Renal cortex interstitium (tissue), 11 donors: ENCODE results near the gene ANKRD34B. TPM values are rescaled to one million over a fixed set of nuclear protein-coding genes. Genes with fewer than 3 reads are reported as not detected.

Experiments
- DNase-seq, 11 donors: peaks; one replicate each; pipeline ENCODE4 v3.0.0-alpha.2; 2013; ENCODE audit warnings: low read depth in 9 of 11, low spot score in 4 of 11; ENCODE audit errors: extremely low read depth in 1 of 11
- polyA plus RNA-seq, 3 donors: library from polyadenylated mRNA; unstranded; fragments of 120-200 nt; gene quantifications; one replicate each; pipeline ENCODE4 v1.2.1, GENCODE V29; 2013; ENCODE audit not compliant: insufficient read length in 3 of 3

The ANKRD34B gene
- polyA plus RNA-seq, 3 donors = 0.26 to 1.2 (median 0.30) TPM

DNA sequence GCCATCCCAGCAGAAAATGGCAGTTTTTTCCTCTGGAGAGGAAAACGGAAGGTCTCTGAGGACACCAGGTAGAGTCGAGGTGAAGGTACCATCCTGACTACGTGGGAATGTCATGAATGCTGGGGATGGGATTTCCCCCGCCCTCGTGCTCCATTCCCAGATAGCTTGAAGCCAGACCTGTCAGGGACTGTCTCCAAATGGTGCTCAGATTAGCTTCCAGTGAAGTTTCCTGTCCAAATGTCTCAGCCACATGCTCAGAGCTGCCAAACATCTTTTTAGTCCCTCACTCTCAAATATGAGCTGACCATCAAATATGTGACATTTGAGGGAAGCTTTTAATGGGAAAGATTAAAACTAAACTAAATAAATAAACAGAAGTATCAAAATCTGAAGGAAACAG, 7.6 kb upstream of the ANKRD34B start:
- no peak for DNase-seq

DNA sequence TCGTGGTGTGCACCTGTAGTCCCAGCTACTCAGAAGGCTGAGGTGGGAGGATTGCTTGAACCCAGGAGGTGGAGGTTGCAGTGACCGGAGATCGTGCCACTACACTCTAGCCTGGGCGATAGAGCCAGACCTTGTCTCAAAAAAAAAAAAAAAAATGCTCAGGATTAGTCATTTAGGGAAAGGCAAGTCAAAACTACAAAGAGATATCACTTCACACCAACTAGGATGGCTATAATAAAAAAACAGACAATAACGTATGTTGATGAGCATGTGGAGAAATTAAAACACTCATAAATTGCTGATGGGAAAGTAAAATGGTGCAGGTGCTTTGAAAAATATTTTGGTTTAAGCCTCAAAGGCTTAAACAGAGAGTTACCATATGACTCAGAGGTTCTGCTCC, 6.3 kb upstream of the ANKRD34B start:
- no peak for DNase-seq

DNA sequence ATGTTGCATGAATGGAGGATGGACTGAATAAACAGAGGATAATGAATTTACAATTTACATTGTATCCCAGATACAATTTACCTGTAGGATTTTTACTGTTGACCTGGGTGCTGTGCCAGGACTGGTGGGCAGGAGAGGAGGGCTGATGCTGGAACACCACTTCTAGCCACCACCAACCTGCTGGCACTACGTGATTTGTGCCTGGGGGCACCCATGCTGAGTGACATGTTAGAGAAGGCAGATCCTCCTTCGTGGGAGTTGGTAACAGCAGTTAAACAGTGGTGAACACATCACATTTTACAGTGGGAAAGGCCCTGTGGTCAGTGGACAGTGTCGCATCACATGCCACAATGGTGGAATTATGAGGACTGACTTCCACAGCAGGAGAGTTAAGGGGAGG, 3.0 kb upstream of the ANKRD34B start:
- DNase-seq = no peak

DNA sequence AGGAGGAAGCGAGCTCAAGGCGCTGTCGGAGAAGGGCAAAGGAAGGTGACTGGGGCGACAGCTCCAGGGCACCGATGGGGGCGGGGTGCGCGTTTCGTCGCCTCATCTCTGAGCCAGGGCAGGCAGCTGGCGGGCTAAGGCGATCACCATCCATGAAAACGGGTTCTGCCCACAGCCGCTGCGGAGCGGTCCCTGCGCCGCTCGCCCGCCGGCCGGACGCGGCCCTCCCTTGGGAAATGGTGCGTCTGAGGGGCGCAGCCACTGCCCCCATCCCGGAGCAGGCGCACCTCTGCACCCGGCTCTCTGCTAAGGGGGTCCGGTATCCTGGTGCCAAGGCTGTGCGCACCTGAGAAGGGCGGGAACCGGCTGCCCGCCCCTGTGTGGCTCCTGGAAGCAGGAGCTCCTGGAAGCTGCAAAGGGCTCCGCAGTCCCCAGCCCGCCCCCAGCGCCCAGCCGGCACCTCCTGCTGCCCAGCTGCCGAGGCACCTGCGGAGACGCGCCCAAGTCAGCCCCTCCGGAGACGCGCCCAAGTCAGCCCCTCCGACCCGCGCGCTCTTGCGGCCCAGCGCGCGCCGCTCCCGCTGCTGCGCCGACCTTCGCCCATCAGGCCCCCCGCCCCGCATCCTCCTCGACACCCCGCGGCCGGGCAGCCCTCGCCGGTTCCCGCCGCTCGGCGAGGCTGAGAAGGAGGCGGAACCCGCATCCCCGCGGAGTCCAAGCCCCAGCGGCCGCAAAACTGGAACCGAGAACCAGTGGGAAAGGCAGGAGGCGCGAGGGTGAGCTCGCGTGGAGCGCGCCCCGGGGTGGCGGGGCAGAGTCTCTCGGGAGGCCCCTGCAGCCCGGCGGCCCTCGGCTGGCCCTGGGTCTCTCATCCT, 757 bp downstream of the ANKRD34B start:
- peak in 1 of 11 donors; percentile 11 for DNase-seq

DNA sequence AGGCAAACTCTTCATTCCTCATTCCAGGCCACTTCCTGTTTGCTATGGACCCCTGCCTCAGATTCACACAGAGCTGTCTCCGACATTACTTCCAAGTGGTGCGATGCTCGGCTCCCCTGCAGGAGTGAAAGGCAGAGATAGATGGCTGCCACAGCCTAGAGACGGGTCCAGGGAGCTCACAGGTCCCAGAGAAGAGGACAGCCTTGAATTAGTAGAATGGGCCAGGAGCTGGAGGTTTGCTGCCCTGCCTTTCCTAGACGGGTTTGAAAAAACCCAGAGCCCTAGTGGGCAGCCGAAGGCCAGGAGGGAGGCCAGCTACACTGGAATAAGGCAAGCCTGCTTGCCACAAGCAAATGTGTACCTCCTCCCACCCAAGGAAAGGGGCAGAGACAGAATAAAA, 1.8 kb downstream of the ANKRD34B start:
- no peak for DNase-seq

DNA sequence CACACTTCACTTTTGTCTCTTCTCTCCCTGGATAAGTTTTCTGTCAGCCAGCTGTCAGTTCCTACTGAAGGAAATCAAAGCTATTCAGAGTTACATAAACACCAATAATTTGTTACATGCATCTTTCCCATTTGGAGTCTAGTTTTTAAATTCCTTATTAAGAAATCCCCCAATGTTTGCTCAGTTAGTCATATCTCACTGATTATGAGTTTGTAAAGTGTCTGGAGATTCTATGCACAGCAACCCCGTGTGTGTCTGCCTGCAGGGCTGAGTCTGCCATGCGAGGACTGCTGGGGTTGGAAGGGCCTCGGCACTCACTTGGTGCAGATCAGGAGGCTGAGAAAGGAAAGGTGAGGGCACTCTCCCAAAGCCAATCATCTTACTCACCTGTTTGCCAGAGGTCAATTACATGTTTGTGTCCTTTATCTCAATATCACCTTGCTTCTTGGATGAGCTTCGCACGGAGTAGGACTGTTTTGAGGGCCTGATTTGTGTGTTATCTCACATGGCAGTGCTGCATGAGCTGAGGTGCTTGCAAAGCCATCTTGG, 3.3 kb downstream of the ANKRD34B start:
- DNase-seq = no peak

DNA sequence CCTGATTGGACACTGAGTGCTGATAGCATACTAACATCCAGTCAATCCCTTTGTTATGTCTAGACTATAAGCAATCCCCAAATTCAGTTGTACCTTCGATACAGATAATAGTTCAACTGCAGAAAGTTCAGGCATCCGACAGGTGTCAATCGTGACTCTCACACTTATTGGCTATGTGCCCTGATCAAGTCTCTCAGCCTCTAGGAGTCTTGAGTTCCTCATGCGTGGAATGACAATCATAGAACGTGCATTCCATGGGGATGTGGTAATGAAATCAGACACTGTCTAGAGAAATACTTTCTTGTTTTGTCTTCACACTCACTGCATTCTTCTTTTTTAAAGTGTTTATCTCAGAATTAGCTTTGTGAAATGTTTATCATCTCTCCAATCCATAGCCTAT, 4.8 kb downstream of the ANKRD34B start:
- DNase-seq = no peak

DNA sequence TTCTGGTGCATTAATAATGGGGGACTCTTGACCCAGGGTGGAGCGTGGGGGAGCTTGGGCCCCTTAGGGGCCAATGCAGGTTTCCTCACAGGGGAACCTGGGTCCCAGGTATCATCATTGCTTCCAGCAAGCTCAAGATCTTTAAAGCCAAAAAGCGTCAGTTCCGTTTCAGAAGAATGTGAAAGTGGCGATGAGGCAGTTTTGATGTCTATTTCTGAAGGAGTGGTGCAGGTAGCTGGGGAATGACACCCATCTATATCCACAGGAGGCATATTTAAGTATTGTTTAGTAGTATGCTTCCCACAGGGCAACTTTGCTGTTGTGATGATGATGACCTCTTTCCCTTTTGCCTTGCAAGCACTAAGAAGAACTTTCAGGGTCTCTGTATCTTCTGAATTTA, 10.8 kb downstream of the ANKRD34B start:
- no peak for DNase-seq

DNA sequence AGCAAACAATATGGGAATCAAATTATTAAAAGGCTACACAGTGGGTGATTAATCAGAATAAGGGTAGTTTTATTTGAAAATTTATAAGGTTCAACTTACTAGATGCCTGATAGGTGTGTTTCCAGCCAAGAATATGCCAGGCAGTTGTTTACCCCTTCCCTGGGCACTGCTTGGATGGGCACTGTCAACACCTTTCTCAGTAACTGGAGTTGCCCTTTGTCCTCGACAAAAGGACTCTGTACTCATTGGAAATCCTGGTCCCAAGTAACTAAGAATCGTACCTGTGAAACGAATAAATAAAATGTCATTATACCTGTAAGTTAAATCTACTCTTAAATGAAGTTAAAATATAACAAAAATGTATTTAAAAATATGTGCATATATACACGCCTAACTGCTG, 15.0 kb downstream of the ANKRD34B start:
- DNase-seq = no peak

DNA sequence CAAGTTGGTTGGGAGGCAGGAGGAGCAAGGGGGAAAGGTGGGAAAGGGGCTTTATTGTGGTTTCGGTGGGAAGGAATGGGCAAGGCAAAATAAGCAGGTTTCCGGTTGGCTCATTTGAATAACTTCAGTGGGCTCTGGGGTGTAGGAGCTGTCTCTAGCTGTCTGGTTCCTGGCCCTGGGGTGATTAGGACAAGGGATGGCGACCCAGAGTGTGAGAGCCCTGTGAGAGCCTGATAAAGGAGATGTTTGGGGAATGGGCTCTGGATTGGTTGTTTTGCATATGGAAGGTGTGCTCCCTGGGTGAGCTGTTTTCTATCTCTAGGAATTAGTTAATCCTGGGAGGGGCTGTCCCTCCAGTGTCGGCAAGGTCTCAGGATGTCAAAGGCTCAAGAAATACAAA, 15.4 kb downstream of the ANKRD34B start:
- no peak for DNase-seq

DNA sequence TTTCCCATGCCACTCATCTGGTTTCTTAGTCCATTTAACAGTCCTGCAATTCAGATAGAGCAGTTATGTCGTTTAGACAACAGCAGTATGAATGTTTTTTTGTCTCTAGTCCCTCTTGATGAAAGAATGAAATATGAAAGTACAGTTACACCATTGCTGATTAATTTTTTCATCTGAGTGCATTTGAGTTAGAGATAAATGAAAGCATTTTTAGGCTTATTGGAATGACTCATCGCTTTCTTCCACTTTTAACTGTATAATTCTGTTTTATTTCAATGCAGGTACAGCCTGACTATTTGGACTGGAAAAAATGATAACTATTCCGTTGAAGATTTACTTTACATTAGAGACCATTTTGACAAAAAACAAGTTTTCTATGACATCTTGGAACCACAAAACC, 28.7 kb downstream of the ANKRD34B start:
- DNase-seq = no peak

DNA sequence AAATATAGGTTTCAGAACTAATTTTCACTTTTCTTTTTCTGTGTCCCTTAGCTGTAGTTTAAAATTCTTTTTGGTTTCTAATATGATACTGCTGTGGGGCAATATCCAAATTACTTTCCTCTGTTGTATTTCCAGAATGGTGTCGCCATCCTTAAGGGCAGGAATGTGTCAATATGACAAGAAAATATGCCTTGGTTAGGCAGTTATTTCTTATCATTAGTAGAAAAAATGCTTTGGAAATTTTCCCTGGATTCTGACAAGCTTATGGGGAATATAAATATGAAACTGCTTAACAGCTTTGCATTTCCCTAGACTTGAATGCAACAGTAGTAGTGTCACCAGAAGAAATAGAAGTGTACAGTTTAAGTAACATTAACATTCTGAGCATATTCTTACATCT, 29.4 kb downstream of the ANKRD34B start:
- no peak for DNase-seq

DNA sequence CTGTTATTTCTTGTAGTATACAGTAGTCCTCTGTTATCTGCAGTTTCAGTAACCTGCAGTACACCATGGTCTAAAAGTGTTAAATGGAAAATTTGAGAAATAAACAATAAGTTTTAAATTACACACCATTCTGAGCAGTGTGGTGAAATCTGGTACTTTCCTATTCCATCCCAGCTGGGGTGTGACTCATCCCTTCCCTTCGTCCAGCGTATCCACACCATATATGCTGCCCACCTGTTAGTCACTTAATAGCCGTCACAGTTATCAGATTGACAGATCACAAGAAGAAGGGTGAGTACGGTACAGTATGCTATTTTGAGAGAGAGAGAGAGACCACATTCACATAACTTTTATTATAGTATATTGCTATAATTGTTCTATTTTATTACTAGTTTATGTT, 53.3 kb downstream of the ANKRD34B start:
- DNase-seq = no peak

DNA sequence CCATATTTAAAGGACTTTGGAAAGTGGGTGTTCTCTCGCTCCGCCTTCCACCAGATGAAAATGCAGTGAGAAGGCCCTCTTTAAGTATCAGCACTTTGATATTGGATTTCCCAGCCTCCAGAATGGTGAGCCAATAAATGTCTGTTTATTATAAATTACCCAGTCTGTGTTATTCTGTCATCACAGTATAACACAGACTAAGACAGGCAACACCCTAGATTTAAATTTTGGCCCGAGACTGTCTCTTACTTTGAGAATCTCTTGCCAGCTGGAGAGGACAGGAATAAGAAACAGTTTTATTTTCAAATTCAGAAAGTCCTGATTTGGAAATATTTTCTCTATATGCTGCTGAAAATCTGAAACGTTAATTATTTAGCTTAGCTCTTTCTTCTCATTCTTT, 60.7 kb downstream of the ANKRD34B start:
- DNase-seq = no peak

DNA sequence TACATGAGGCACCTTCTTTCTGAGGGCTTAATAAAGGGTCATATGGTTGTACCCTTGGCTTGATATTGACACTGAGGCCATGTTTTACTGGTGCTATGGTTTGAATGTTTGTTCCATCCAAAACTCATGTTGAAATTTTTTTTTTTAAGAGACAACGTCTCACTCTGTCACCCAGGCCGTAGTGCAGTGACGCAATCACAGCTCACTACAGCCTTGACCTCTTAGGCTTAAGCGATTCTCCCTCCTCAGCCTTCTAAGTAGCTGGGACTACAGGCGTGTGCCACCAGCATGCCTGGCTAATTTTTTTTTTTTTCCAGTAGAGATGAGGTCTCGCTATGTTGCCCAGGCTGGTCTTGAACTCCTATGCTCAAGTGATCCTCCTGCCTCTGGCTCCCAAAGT, 61.2 kb downstream of the ANKRD34B start:
- no peak for DNase-seq

DNA sequence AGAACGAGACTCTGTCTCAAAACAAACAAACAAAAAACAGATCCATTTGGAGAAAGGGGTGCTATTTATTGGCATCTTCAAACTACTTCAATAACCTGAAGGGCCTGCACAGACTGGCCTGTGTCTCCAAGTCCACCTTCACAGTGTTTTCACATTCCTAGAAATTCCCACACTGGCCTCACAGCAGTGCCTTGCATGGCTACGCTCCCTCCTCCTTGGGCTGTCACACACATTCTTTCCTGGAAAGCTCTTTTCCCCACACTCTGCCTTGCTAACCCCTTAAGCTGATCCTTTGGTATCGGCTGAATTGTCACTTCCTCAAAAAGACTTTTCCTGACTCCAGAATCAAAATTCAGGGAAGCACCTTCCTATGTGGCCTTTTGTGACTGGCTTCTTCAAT, 62.4 kb downstream of the ANKRD34B start:
- DNase-seq = no peak

Other genes with a start within 250 kb of the ANKRD34B start
- 10 to 100 TPM; 60.6 to 81.7 (median 77.9) TPM for gene ZFYVE16, start 162.2 kb downstream of the ANKRD34B start, polyA plus RNA-seq
- gene FAM151B, start 82.2 kb downstream of the ANKRD34B start, polyA plus RNA-seq = 1 to 10 TPM; 2.1 to 3.4 (median 3.2) TPM
- gene MSH3, start 84.4 kb upstream of the ANKRD34B start, polyA plus RNA-seq = 10 to 100 TPM; 21.5 to 25.7 (median 23.8) TPM
- gene DHFR, start 84.7 kb upstream of the ANKRD34B start, polyA plus RNA-seq = 10 to 100 TPM; 59.1 to 80.5 (median 74.6) TPM